ENCODE results near the gene SBK2.

Gene SBK2

DNA sequence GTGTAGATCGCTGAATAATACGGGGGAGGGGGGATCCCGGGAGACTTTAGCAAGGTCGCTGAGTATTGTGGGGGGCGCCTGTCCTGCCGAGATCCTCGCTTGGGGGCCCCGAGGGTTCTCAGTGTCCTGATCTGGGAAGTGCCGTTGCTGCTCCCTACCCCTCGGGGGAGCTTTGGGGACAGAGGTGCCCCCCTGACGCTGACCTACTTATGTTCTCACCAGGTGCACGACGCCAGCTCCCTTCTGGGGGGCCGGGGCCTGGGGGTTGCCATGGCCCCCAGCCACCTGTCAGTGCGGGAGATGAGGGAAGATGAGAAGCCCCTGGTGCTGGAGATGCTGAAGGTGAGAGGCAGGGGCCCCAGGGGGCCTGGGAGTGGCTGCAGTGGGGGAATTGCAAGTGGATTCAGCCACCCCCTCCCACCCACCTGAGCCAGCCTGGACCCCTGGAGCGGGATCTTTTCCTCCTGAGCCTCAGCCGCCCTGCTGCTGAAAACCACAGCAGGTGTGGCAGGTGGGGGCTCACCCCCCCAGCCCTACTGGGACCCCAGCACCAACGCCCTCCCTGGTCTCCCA is 51.4 kb downstream of the SBK2 start:
- DNase-seq, result peak in 1 of 2 experiments; percentile 36

DNA sequence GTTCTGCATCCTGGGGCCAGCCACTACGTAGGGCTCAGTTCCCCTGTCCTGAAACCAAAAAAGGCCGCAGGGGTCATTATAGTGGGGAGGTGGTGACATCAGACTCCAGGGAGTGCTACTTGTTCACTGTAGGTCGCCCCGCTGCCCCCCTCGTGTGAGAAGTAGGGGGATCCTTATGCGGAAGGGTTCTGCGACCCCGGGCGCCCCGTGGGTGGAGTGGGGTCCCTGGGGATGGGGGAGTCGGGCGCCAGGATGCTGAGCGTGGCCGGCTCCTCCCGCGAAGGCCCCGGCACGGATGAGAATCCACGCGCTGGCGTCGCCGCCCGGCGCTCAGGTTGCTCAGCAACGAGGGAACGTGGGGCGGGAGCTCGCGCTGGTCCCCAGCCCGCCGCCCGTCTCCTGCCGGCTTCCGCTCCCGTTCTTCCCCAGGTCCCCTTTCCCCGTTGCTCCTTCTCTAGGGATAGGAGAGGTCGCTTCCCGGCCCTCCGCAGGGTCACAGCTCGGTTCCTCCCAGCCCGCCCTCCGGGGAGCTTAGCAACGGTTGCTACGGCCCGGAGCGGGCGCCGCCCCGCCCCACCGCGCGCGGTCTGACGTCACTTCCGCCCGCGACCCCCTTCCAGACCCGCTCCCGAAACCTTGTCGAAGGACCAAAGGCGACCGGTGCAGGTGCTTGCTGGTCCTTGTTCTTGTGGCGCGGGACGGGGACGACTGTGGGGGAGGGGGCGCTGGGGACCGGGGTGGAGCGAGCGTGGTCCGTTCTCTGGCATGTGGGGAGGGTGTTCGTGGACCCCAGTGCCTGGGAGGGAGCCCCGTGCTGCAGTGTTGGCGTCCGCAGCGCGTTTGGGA is 52.1 kb downstream of the SBK2 start, which contains the start of gene NAT14:
Gene NAT14, plus strand, starts transcription at position 596 of the 846 bp plus-strand sequence. CDS start 521 bp downstream, outside the sequence.
- peak; percentile 63 to 70 for DNase-seq

DNA sequence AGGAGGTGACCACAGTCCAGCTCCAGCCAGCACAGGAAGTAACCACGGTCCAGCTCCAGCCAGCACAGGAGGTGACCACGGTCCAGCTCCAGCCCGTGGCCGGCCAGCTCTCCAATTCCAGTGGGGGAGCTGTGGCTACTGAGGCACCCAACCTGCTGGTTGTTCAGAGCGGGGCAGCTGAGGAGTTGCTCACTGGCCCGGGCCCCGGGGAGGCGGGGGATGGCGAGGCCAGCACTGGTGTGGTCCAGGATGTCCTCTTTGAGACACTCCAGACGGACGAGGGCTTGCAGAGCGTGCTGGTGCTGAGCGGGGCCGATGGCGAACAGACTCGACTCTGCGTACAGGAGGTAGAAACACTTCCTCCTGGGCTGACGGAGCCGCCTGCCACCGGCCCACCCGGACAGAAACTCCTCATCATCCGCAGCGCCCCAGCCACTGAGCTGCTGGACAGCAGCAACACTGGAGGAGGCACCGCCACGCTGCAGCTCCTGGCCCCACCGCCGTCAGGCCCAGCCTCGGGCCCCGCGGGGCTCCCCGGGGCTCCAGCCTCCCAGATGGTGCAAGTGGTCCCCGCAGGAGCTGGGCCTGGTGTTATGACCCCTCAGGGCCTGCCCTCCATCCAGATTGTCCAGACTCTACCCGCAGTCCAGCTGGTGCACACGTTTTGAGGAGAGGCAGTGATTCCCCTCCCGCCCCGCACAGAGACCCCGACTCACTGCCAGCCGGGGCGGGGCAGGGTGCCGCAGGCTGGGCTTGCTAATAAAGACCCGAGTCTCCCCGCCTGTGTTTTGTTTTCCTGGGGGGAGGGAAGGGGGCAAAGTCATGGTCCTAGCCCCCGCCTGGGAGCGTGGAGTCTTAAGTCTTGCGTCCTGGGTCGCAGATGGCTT is 53.0 kb downstream of the SBK2 start:
- DNase-seq, result no peak

- DNase-seq, result no peak
Measured at GRCh38 chr19:55482967-55483705, 53.8 kb downstream of the SBK2 start.

GRCh38 chr19:55482156-55482961 is 54.6 kb downstream of the SBK2 start:
- no peak for DNase-seq

GRCh38 chr19:55481794-55482155 is 55.2 kb downstream of the SBK2 start:
- no peak for DNase-seq

DNA sequence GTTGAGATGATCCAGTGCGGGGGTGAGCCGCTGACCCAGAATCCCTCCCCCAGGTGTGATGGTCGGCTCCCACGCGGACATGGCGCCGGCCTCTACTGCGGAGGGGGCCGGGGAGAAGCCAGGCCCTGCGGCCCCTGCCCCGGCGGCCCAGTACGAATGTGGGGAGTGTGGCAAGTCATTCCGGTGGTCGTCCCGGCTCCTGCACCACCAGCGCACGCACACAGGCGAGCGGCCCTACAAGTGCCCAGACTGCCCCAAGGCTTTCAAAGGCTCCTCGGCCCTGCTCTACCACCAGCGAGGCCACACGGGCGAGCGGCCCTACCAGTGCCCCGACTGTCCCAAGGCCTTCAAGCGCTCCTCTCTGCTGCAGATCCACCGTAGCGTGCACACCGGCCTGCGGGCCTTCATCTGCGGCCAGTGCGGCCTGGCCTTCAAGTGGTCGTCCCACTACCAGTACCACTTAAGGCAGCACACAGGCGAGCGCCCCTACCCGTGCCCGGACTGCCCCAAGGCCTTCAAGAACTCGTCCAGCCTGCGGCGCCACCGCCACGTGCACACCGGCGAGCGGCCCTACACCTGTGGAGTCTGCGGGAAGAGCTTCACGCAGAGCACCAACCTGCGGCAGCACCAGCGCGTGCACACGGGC is 55.7 kb downstream of the SBK2 start:
- DNase-seq, result no peak

DNA sequence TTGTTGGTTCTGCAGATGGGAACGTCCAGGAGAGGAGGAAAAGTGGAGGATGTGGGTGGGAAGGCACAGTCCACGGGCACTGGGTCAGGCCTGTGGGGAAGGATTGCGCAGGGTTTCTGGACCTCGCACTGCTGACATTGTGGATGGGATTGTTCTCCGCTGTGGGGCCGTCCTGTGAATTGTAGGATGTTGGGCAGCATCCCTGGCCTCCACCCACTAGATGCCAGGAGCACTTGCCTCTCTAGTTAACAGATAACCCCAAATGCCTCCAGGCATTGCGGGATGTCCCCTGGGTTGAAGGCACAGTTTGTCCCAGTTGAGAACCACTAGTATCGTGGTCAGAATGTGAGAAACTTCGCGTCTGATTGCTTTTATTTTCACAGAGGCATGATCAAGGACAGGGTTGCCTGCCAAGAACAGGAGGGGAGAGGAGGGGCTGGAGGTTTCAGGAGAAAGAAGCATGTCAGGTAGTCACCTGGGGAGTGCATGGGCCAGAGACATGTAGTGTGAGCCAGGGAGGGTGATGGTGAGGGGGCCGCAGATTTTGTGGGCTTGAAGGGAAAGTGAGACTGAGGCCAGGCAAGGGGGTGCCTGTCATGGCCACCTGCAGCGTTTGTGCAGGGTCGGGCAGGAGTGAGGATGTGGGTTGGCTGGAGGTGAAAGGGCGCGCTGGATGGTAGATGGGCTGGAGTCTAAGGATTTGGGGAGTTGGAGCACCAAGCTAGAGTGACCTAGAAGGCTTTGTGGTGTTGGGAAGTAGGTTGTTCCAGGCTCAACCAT is 57.3 kb downstream of the SBK2 start:
- no peak for DNase-seq

DNA sequence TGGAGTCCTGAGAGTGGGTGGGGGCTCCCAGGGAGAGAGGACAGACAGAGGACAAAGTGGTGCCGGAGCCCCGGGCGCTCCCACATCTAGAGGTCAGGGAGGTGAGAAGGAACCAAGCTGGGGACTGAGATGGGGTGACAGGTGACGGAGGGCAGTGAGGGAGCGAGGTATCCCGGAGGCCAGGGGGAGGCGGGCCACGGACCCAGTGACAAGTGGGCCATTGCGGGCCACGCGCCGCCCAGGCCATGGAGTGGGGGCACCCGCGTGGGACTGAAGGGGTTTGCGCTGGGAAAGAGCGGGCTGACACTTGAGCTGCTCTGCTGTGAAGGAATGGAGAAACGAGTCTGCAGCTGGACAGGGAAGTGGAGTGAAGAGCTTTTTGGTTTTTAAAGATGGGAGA is 57.9 kb downstream of the SBK2 start:
- no peak for DNase-seq

All from NCI-H2081 (cell line).